ENCODE results near the gene TIMP4.

DNA sequence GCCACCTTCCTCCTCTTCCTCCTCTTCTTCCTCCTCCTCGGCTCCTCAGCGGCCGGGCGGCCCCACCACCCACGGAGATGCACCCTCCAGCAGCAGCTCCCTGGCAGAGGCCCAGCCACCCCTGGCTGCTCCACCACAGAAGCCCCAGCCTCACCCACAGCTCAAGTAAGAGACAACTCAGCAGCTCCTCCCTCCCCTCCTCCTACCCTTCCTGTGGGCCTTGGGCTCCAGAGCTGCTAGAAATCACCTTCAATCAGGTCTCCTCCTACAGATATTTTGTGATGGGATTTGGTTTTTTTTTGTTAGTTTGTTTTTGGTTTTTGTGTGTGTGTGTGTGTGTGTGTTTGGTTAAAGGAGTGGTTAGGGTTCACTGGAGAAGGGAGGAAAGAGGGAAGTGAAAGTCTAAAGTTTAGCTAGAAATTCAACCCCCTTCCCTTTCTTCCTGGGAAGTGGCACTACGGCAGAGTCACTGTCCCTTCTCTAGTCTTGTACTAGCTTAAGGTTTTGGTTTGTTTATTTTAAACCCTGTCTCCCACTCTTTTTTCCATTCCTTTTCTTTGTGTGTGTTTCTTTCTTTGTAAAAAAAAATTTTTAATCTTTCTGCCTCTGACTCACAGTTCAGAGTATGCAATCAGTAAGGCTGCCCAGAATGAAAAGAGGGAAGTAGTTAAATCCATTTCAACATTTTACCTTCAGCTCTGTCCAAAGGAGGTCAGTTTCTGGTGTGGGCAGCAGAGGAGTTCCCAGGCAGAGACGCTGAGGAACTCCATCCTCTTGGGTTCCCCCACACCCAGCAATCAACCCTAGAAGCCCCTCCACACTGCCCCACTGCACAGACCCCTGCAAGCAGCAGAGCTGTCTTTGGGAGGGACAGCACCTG is 29.0 kb upstream of the TIMP4 start:
- TF ChIP-seq, protein P1, sequence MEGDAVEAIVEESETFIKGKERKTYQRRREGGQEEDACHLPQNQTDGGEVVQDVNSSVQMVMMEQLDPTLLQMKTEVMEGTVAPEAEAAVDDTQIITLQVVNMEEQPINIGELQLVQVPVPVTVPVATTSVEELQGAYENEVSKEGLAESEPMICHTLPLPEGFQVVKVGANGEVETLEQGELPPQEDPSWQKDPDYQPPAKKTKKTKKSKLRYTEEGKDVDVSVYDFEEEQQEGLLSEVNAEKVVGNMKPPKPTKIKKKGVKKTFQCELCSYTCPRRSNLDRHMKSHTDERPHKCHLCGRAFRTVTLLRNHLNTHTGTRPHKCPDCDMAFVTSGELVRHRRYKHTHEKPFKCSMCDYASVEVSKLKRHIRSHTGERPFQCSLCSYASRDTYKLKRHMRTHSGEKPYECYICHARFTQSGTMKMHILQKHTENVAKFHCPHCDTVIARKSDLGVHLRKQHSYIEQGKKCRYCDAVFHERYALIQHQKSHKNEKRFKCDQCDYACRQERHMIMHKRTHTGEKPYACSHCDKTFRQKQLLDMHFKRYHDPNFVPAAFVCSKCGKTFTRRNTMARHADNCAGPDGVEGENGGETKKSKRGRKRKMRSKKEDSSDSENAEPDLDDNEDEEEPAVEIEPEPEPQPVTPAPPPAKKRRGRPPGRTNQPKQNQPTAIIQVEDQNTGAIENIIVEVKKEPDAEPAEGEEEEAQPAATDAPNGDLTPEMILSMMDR (IDR thresholded peaks at IDR 0.05) = no peak
- no peak for TF ChIP-seq POLR2A (IDR thresholded peaks at IDR 0.05)
